ENCODE measurements around the gene NDOR1. TPM values are rescaled to one million over a fixed set of nuclear protein-coding genes. Genes with fewer than 3 reads are reported as not detected.

The NDOR1 gene
- total RNA-seq, 4 donors from 2014 or later = 5.3 to 11.2 (median 7.7) TPM

GRCh38 chr9:137228968-137229896 lies 23.7 kb downstream of the NDOR1 start:
- Histone ChIP-seq H3K36me3 (no peaks in the 10 kb centered on the region), H3K9me3 (no peaks in the 10 kb centered on the region), H3K4me1 (peaks cover 21 to 43% (median 25%) of the 10 kb centered on the region in 3 donors), H3K27me3 (peaks cover 0 to 72% (median 0%) of the 10 kb centered on the region in 4 donors), H3K27ac (peak overlapping the region in 1 of 4 donors; percentile 97), H3K4me3 (no peak overlapping the region)
- TF ChIP-seq POLR2A (IDR thresholded peaks at IDR 0.05) (no peak), CTCF (IDR thresholded peaks at IDR 0.05) (no peak)
- intact Hi-C loops (cut with DNase I) = loop anchor here (5.0 kb wide), 1 partner anchor 112 kb away; no protein-coding TSS in a partner anchor
- DNase-seq = no peak
- 40 to 81% methylated on average over 1 to 10 of the region's 27 CpGs for WGBS, 2 donors

DNA sequence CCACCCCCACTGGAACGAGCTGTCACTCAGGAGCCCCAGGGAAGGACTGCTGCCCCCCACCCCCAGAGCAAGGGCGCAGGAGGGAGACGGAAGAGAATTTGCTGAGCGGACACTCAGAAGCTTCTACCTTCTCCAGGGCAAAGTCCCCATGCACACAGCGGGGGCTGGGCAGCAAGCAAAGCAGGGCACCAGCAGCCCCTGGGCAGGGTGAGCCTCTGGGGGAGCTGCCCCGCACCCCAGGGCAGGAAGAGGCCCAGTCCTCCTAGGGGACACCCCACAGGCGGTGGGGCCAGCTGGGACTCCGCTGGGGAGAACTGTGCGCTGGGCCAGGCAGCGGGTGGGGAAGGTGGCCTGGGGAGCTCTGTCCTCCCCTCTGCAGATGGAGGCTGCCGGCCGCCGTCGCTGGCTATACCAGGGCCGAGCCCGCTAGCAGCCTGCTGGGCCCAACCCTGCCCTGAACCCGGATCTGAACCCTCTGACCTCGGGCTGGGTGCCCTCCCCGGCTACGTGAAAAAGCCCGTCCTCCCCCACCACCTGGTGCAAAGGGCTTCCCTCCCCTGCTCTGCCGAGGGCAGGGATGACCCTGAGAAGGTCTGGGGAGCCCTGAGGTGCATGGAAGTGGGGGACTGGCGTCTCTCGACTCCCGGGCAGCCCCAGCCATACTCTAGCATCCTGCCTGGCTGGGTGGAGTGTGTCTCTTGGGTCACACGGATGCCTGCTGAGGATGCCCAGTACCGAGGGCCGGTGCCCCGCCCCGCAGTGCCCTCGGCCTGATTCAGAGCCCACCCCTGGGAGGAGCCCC lies 24.6 kb downstream of the NDOR1 start:
- Histone ChIP-seq H3K27ac (no peak overlapping the region), H3K9me3 (no peaks in the 10 kb centered on the region), H3K4me1 (peaks cover 14 to 34% (median 19%) of the 10 kb centered on the region in 3 donors), H3K27me3 (peaks cover 0 to 81% (median 0%) of the 10 kb centered on the region in 4 donors), H3K36me3 (no peaks in the 10 kb centered on the region), H3K4me3 (no peak overlapping the region)
- no peak for TF ChIP-seq CTCF (IDR thresholded peaks at IDR 0.05)
- no peak for TF ChIP-seq POLR2A (IDR thresholded peaks at IDR 0.05)
- DNase-seq = no peak
- WGBS, 2 donors = 44% methylated on average over 4 of the region's 31 CpGs; no CpG with 5 or more reads in 1 of the 2 donors
- intact Hi-C loops (cut with DNase I) = loop anchor here (5.0 to 10.0 kb wide), 2 partner anchors 45 to 113 kb away; partner anchors contain the start of genes ANAPC2 and SSNA1

GRCh38 chr9:137230705-137231371 lies 25.3 kb downstream of the NDOR1 start, which contains the start of gene SLC34A3:
TSS of gene SLC34A3 (plus strand) at chr9:137230901. CDS start at chr9:137231703, 802 bp downstream.
- WGBS, 2 donors = 90% methylated on average over 2 of the region's 14 CpGs; no CpG with 5 or more reads in 1 of the 2 donors
- Histone ChIP-seq H3K27ac (no peak within 1 kb of the TSS), H3K27me3 (peaks cover 0 to 89% (median 0%) of the 10 kb centered on the region in 4 donors), H3K4me1 (peaks cover 15 to 32% (median 19%) of the 10 kb centered on the region in 3 donors), H3K9me3 (no peaks in the 10 kb centered on the region), H3K4me3 (no peak within 1 kb of the TSS), H3K36me3 (no peaks in the 10 kb centered on the region)
- DNase-seq = no peak
- intact Hi-C loops (cut with DNase I) = loop anchor here (10.0 kb wide), 1 partner anchor 46 kb away; the partner anchor contains the start of genes ANAPC2 and SSNA1
- TF ChIP-seq CTCF (IDR thresholded peaks at IDR 0.05) (no peak), POLR2A (IDR thresholded peaks at IDR 0.05) (no peak)

DNA sequence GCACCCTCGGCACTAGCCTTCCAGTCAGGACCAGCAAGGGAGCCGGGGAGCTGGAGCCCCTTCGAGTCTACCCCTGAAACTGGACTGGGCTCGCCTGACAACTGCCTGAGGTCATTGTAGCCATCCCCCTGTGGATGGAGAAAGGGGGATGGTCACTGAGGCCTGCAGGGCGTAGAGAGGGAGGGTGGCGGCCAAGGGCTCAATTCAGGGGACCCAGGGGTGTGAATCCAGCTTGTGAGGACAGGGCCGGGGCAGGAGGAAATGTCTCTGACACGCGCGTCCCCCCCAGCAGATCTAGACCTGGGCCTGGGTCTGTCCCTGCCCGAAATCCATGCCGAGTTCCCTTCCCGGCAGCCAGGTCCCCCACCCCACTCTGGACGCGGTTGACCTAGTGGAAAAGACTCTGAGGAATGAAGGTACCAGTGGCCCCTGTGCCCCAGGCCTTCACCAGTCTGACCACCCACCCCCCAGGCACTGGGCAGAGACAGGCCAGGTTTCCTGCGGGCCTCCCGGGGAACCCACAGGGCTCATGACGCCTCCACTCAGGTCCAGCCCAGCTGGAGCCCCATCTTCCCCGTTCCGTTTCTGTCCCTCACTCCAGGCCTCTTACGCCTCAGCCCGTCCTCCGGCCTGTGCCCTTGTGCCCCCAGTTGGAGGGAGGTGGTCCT lies 26.0 kb downstream of the NDOR1 start:
- no peak overlapping the region for H3K4me3 ChIP-seq
- 65 to 82% methylated on average over 4 to 11 of the region's 23 CpGs for WGBS, 2 donors
- peaks cover 0 to 93% (median 0%) of the 10 kb centered on the region in 4 donors for H3K27me3 ChIP-seq
- no peak overlapping the region for H3K27ac ChIP-seq
- intact Hi-C loops (cut with DNase I) = loop anchor here (10.0 kb wide), 1 partner anchor 47 kb away; the partner anchor contains the start of genes ANAPC2 and SSNA1
- H3K36me3 ChIP-seq = no peaks in the 10 kb centered on the region
- TF ChIP-seq POLR2A (IDR thresholded peaks at IDR 0.05) = no peak
- TF ChIP-seq CTCF (IDR thresholded peaks at IDR 0.05) = no peak
- no peaks in the 10 kb centered on the region for H3K9me3 ChIP-seq
- H3K4me1 ChIP-seq = peaks cover 19 to 32% (median 21%) of the 10 kb centered on the region in 3 donors
- no peak for DNase-seq
